NCI-H446 (cell line): ENCODE data around the gene MICAL3.
A peak's percentile ranks its signal among the peaks of the same experiment; 100 is the strongest.

ENCODE experiments used
- DNase-seq, 2 experiments: peaks; one replicate each; lab custom pipeline; 2025; lab: John Stamatoyannopoulos, UW

The MICAL3 gene

DNA sequence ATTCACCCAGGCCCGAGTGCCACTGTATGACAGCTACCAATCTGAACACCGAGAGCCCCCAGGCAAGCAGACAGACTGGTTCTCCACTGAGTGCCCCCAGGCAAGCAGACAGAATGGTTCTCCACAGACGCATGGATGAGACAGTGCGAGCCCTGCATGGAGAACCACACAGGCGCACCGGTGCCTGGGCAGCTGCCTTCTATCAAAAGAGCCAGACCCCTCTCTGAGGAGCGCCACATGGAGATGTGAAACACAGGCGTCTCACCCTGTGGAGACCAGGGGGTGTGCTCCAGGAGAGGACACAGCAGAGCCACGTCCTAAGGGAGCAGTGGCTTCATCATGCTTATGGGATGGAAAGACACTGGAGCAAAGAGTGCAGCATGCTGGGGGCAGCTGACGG lies 155.6 kb downstream of the MICAL3 start:
- no peak for DNase-seq

DNA sequence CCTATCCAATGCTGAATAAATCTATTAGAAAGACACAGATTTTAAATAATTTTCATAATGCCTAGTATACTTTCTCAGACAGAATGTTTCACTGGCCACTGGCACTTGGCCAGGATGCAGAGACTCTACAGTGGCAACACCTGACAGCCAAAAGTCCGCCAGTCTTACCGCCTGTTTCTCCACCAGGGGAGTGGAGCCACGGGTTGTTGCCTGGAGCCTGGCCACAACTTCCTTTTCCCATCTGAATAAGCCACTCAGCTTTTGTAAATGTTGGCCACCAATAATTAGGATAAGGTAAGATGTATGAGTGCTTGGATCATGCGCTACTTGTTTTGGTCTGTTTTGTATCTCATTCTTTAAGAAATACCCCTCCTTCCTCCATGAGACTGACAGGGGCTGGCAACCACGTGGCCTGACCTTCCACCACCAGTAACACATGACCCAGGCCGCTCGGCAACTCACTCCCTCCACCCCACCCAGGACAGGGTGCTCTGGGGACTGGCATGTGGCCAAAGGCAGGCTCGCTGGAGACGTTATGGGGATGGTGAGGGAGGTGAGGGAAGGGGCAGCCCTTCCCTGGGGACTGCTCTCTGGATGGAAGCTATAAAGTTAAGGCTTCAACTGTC lies 157.1 kb downstream of the MICAL3 start:
- DNase-seq = no peak

DNA sequence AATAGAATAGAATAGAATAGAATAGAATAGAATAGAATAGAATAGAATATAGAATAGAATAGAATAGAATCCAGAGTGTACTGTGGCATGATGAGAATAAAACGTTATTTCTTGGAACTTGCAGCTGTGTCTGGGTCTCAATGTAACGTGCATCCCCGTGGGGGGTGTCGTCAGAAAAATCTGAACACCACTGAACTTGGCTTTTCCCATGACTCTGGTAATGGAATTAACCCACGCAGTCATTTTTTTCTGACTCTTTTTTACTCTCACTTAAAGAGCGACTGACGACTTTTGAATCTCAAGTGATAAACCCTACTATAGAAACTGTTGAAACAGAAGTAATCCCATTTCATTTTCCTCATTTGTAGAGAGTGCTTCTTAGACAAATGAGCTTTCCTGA lies 157.7 kb downstream of the MICAL3 start:
- DNase-seq = no peak

DNA sequence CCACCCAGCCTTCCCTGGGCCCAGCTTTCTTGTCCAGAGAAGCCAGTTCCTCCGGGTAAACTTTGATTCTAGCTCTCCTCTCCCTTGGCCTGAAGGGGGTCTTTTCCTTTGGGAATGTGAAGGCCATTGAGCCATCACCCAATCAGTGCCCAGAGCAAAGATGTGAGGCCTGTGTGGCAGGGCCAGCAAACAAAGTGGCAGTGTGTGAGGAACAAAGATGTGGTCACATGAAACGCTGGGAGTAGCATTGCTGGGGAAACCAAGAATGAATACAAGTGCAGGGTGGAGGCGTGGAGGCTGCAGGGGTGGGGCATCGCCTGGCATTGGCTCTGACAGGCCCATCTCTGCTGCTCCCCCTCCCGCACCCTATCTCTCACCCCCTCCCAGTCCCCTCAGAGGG lies 158.2 kb downstream of the MICAL3 start:
- no peak for DNase-seq

DNA sequence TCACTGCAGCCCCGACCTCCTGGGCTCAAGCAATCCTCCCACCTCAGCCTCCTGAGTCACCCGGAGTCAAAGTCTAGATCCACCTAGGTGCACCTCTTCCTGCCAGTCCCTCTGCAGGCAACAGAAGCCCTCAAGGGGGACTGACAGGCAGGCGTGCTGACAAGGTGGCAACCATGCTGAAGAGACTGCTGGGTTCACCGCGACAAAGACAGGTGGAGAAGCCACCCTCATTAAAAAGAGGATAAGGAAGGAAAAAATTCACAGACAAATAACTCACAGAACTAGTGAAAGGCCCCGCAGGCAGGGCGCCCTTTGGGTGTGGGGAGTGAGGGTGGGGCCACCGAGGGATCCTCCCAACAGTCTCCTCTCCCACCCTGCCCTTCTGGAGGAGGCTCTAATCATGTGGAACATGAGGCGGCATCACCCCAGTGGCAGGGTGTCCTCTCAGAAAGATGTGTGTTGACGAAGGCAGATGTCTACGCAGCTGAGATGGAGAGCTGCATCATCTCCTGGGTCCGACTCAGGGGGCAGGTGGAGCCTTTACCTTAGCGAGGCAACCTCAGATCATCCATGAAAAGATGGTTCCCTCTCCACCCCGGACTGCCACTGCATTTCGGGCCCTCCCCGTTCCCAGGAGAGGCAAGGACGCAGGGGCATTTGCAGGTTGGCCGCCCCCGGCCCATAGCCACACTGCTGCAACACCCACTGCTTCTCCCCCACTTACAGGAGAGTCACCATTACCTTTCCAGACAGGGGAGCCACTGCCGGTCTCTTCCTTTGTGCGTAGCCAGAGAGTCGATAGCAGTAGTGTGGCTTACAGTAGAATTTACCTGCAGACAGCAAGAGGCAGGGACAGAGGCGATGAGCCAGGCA lies 158.9 kb downstream of the MICAL3 start:
- DNase-seq = no peak

DNA sequence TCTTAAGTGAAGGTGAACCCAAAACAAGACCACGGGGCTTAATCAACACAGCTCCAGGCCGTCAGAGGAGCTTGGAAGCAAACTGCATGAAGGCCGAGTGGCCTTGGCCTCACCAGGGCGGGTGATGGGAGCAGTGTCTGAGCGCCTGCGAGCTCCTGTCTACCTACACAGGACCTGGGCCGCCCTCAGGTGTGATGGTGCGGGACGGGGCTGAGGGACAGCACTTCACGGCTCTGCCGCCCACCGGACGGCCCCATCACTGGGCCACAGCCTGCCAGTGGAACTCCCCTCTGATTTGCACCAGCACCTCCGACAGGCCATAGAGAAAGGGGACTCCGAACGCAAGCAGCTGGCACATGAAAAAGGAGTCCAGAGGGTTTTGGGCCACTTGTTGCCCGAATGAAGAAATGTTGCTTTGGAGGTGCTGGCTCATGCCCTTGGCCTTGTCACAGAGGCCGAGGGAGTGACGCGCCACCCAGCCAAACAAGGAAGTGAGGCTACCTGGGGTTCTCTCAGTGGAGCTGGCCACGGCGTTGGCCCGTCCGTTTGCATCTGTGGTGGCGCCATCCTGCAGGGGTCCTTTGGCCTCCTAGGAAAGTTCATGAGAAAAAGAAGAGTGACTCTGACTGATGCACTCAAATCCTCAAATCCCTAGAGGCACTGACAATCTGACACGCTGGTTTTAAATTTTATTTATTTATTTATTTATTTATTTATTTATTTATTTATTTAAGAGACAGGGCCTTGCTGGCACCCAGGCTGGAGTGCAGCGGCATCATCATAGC lies 159.8 kb downstream of the MICAL3 start:
- DNase-seq = no peak

DNA sequence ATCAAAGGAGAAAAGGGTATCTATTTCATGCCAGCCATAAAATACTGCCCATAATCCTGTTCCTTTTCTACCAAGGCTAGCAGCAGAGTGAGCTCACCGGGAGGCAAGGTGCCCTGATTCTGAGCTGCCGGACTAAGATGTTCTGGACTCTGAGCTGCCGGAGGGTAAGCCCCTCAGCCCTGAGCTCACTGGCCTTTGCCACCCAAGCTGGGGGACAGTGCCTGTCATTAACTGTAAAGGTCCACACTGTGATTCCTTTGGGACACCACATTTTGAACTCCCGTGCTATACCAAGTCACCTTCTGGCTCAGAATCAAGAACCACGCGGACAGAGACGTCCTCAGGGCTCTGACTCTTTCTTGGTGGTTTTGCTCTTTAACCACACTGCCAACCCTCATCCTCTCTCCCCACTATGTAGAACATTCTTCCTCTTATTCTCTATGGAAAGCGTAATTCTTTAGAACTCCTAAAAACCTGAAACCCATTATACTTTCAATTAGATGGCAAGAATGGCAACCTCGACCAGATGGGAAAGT lies 161.6 kb downstream of the MICAL3 start:
- no peak for DNase-seq

DNA sequence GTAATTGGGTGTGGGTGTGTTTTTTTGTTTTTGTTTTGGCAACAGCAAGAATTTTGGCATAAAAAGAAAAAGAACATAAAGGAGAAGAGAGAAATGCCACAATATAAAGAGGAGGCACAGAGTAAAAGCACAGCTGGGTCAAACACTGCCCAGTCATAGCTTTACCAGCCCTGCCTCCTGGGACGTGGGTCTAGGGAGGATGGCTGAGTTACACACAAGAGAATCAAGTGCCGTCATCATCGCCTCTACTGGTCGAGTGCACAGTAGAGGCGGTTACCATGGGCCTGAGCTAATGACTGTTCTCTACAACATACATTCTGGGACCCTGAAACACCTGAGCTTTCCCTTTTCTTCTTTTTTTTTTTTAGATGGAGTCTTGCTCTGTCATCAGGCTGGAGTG lies 162.5 kb downstream of the MICAL3 start:
- no peak for DNase-seq

DNA sequence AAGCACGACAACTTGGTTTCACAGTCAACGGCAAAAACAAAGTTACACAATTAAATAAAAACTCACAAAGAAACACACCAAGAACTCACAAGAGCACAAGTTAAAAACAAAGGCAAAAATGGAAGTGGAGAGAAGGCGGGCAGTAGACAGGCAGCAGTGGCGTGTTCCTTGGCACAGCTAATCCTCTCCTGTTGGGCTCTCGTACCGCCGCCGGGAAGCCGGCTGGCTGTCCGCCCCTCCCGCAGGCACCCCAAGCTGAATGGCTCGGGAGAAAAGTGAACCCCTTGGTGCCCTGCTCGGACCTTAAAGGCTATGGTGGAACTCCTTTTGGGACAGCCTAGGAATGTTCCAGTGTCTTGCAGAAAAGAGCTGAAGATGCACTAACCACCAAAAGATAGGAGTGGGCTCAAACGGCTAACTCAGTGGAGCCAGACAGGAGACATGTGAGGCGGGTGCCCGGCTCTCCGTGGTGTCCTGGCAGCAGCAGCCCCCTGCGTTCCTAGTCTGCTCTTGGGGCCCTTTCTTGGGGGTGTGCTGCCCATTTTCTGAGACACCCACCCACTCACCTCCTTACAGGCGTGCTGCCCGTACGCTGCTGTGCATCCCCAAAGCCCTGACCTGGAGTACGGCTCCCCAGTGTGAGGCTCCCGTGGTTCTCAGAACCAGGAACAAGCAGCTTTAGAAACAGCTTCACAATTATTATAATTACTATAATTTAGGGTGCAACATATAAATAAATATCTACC lies 164.0 kb downstream of the MICAL3 start:
- DNase-seq = no peak

DNA sequence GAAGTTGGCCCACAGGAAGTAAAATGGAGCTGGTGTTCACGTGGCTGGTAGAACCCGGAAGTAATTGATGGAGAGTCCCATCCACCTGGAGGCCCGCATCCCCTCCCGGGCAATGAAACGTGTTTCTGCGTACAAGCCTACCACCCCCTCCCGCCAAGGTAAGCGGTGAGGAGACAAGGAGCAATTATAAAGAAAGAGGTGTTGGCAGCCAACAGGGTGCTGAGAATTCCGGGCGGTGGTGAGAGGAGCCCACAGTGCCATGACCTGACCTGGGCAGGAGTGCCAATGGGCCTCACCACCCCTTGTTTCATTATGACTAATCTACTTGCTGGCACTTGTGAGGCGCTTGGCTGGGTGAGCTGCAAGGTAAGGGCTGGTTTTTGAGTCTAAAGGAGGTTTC lies 166.3 kb downstream of the MICAL3 start:
- no peak for DNase-seq

DNA sequence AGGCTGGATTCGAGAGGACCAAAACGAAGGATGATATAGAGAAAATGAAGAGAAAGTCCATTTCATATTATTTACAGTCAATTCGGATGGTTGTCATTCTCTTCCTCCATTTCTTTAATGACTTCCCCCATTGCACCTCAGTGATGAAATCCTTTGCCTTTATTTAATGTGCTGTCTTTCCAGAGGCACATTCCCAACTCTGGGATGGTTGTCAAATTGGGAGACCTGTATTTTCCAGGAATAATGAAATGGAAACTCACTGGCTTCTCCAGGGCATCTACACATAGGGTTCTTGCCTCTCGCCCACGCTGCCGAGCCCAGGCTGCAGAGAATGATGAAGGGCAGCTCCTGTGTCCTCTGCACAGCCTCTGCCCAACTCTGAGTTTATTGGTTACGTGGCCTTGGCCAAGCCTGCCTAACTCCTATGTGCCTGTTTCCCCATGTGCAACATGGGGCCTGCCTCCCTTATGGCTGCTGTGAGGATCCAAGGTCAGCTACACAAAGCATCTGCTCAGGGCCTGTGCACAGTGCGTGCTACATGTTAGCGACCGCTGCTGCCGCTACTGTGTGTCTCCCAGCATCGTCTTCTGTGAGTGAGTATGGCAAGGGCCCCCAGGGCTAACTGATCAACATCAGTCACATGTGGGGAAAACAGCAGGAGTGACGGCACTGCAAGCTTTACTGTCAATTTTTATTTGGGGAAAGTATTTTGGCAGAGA lies 168.6 kb downstream of the MICAL3 start:
- no peak for DNase-seq

DNA sequence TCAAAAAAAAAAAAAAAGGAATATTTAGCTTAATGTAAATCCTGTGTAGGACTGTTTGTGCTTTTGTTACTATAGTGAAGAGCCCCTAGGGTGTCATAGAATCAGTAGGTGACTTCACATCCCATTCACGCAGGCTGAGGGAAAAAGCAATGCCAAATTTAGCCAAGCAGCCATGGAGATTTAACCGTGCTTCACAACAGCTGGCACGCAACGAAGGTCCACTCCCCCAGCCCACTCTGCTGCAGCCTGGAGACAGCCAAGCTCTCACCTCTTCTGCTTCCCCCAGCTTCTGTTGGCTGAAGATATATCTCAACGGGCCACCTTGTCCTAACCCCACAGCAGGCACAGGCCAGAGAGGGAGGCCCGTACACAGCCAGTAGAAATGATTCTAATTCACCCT lies 171.3 kb downstream of the MICAL3 start:
- DNase-seq = no peak

DNA sequence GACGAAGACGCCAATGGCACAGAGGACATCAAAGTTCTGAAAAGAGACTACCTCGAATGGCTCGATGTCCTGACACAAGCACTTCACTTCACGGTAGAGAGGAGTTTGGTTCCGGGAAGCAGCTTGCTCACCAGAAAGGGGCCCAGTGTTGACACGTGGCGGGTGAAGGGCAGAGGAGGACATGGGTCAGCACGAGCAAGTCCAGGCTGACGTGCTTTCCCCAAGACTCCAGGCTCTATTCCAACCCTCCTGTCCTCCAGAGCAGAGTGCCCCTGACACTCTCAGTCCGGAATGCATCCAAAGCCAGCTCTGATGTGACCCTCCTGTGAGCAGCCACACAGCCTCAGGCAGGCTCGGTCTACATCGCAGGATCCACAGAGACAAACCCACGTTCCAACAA lies 172.6 kb downstream of the MICAL3 start:
- no peak for DNase-seq

DNA sequence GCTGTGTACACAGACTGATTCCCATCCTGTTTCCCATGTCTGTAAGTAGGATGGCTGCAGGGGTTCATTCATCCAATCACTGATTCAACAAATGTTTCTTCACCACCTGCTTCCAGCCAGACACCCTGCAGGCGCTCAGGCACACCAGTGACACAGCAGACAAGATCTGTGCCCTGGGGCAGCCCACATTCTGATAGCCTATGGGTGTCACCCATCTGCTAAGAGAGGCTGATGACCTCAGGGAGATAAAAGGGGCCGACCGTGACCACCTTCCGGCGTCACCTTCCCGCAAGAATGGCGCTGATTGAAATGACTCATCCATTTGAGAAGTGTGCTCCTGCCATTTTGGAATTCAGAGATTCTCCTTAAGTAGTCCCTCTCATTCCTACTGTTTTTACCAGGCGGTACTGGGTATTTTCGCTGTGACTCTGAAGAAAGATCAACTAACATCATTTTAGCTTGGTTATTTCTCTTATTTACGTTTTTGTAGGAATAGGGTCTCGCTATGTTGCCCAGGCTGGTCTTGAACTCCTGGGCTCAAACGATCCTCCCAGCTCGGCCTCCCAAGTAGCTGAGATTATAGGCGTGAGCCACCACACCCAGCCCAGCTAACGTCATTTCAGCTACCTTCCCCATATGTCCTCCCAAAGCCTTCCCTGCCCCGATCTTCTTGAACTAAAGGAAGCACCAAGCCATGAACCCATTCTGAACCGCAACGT lies 176.8 kb downstream of the MICAL3 start:
- no peak for DNase-seq

DNA sequence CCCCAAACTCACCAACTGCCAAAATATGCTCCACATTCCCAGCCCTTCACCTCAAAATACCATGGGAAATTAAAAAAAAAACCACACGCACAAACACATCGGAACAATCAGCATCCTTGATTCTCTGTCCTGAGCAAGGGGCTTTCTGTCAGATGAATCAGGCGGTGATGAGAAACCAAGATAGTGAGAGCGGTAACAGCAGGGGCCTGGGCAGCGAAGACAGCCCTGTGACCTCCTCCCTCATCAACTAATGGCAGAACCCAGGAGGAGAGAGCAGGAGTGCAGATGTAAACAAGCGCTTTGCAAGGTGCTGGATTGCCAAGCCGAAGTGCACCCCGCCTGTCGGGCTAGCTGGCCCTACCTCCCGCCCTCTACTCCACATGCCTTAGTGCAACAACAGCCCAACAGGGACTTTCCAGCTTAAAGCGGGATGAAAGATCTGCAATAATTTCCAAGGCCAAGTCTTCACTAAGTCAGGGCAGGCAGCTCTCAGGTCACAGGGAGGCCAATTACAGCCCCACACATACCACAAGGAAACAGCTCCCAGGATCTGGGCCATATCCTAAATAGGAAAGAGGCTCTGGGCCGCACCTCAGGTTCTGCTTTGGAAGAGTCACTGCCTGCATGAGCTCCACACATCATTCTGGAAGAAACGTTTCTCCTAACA lies 177.9 kb downstream of the MICAL3 start:
- no peak for DNase-seq

DNA sequence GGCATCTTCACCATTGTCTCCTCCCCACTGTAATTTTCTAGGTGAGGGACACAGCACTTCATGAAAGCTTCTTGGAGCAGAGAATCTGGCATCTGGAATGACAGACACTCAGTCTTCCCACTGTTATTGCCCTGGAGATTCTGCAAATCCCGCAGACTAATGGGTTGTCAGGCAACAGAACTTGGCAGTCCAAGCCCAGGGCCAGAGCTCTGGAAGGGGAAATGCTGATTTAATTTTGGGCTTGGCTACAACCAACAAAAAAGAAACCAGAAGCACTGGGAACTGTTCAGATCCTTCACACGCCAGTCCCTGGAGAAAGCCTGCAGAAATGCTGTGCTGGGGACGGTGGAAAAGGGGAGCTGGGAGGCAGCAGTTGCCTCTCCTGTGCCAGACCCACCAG lies 178.6 kb downstream of the MICAL3 start:
- DNase-seq = peak in 1 of 2 experiments; percentile 22

DNA sequence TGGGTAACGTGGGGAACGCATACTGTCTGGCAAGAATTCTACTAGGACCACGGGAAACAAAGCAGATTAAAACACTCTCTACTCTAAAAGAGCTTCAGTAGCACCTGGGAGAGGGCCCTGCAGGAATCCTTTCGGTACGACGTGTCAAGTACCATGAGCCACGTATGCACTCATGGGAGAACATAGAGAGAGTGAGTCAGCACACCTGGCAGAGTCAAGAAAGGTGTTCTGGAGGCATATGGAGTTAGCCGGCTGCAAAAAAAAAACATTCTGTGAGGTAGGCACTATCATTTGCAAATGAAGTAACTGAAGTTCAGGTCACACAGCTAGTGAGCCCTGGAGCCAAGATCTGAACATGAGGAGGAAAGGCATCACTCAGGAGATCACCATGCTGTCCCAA lies 179.0 kb downstream of the MICAL3 start:
- DNase-seq = no peak

DNA sequence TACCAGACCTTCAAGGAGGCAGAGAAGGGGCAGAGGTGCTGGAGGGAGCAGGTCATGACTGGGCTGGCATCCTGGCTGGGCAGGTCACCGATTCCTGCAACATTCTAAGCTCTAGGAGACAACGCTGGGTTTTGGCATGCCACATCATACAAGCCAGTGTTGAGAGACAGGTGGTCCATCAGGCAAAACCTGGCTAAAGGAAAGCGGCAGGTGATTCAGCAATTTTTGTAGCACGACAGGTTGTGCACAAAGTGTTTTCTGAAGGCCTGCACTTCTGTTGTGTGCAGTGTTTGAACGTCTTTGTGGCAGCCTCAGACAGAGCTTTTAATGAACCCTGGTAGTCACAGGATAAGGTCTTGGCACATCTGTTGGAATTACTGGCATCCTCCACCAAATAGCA lies 180.2 kb downstream of the MICAL3 start:
- DNase-seq = no peak

DNA sequence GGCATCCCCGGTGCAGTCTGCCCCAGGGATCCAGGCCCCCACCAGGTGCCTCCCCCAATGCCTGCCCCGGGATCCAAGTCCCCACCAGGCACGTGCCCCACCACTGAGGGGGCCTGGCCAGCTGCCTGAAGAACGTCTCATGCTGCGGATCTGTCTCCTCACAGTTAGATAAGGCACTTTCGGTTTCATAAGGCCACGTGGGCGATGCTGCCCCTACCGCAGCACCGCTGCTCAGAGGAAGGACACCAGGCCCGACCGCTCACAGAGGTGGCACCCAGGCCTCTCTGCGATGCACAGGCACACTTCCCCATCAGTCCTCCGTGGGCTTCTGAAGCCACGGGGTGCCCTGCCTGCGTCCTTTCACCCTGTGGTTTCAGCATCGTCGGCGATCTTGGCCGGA lies 182.0 kb downstream of the MICAL3 start:
- DNase-seq = no peak

DNA sequence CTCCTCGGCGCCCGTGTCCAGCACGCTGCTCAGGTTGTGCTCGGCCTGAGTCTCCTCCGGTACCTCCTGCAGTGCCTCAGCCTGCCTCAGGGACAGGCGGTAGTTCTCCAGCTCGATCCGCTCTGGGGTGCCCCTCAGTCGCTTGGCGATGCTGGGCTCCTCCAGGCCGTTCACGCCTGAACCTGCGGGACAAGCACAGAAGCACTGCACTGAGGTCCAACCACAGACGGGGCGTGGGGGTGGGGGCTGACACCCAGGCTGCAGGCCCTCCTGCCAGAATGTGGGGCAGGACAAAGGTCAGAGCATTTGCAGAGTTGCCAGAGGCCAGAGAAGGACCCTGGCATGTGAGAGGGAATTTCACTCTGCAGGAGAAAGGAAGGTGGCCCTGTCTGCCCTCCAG lies 182.5 kb downstream of the MICAL3 start:
- no peak for DNase-seq
